ENCODE results near the gene TBK1. TPM values are rescaled to one million over a fixed set of nuclear protein-coding genes. Genes with fewer than 3 reads are reported as not detected.

TBK1 gene
- total and polyA plus RNA-seq, 10 of the 15 experiments (the other 5 are each of a cell fraction or from before 2014, with no cell fraction given) = 13.4 to 49.3 (median 37.7) TPM

GRCh38 chr12:64518396-64518795, 66.5 kb downstream of the TBK1 start (continued):
- TF ChIP-seq ZNF274 (IDR thresholded peaks at IDR 0.05; ENCODE audit: insufficient read depth, insufficient read length) (no peak), RAD21 (IDR thresholded peaks at IDR 0.05; ENCODE audit: insufficient read depth, low read depth, low read length) (no peak), JUND (IDR thresholded peaks at IDR 0.05; ENCODE audit: low read depth, low read length) (no peak), ETV6 (conservative IDR thresholded peaks at IDR 0.05 in 1 of 2, IDR thresholded peaks at IDR 0.05 in 1 of 2; ENCODE audit: borderline replicate concordance in 1 of 2, low read depth in 1 of 2) (no peak), SREBF2 (IDR thresholded peaks at IDR 0.05; ENCODE audit: low read length) (no peak), FOXK2 (IDR thresholded peaks at IDR 0.05) (no peak), ZNF24 (IDR thresholded peaks at IDR 0.05) (no peak), RUNX3 (IDR thresholded peaks at IDR 0.05; ENCODE audit: low read length) (no peak), TARDBP (IDR thresholded peaks at IDR 0.05; ENCODE audit: borderline replicate concordance) (no peak), ATF3 (IDR thresholded peaks at IDR 0.05; ENCODE audit: borderline replicate concordance, extremely low read depth, low read depth, low read length) (no peak)

GRCh38 chr12:64521833-64522232, 69.9 kb downstream of the TBK1 start:
- Histone ChIP-seq H3K4me2 (ENCODE audit: control insufficient read depth, insufficient read depth) (no peak overlapping the region), H3K79me2 (ENCODE audit: control insufficient read depth, insufficient read depth, low read length) (no peaks in the 10 kb centered on the region), H2AFZ (ENCODE audit: control insufficient read depth, low read depth, low read length) (no peak overlapping the region), H3K9ac (ENCODE audit: control insufficient read depth, insufficient read depth, low read length) (no peak overlapping the region), H3K27me3 (replicated peaks in 1 of 2; ENCODE audit: control insufficient read depth in 2 of 2, insufficient read depth in 2 of 2, low read length in 1 of 2) (peaks cover 0 to 2% of the 10 kb centered on the region in 2 experiments; a peak in 1 of 4 replicates), H3K9me3 (replicated peaks; ENCODE audit: control insufficient read depth, insufficient read depth, low read length) (no peaks in the 10 kb centered on the region; the same call in 2 of the 3 replicates), H3K36me3 (ENCODE audit: control insufficient read depth in 2 of 2, insufficient read depth in 2 of 2, low read length in 1 of 2) (no peaks in the 10 kb centered on the region), H4K20me1 (ENCODE audit: control insufficient read depth, insufficient read depth) (no peaks in the 10 kb centered on the region), H3K4me1 (ENCODE audit: control insufficient read depth, insufficient read depth, low read length) (no peaks in the 10 kb centered on the region; the same call in 1 of the 2 replicates), H3K4me3 (no peak overlapping the region), H3K27ac (ENCODE audit: control insufficient read depth, insufficient read depth) (no peak overlapping the region)
- CTCF ChIA-PET = interaction anchor here (1.0 to 2.3 kb wide), 3 partner anchors 18 to 167 kb away, joined by 3 to 7 read pairs (median 3); no protein-coding TSS in a partner anchor
- BruUV-seq (replicated peaks) = no TSS peak
- in situ Hi-C loops (cut with MboI) = no loop called here
- ATAC-seq (no peak), FAIRE-seq (no peak), DNase-seq (ENCODE audit: low read depth, low spot score) (no peak)
- TF ChIP-seq MLLT1 (IDR thresholded peaks at IDR 0.05) (no peak), EGR1 (IDR thresholded peaks at IDR 0.05; ENCODE audit: borderline replicate concordance in 1 of 2, low read depth in 2 of 2, low read length in 2 of 2) (no peak), ELK1 (IDR thresholded peaks at IDR 0.05; ENCODE audit: low read depth, low read length) (no peak), USF1 (IDR thresholded peaks at IDR 0.05; ENCODE audit: borderline replicate concordance, extremely low read length, insufficient read depth, low read depth, low read length) (no peak), LARP7 (IDR thresholded peaks at IDR 0.05) (no peak), RAD51 (IDR thresholded peaks at IDR 0.05) (no peak), BRCA1 (IDR thresholded peaks at IDR 0.05; ENCODE audit: low read depth, low read length) (no peak)
- SMC1A ChIA-PET (ENCODE audit: uncharacterized antibody, unreplicated experiment) = interaction anchor here (1.1 kb wide), 1 partner anchor 28 kb away, joined by 3 read pairs; no protein-coding TSS in a partner anchor
- WGBS (ENCODE audit: insufficient coverage, insufficient replicate concordance, low lambda C conversion rate, missing lambda C conversion rate) = 78% methylated on average over 3 of the region's 3 CpGs
- intact Hi-C loops (cut with micrococcal nuclease; ENCODE audit: unreplicated experiment) = no loop called here
- POLR2A ChIA-PET = no interaction called here
- RAD21 ChIA-PET (ENCODE audit: unreplicated experiment) = interaction anchor here (1.5 kb wide), 1 partner anchor 176 kb away, joined by 5 read pairs; no protein-coding TSS in a partner anchor

All from GM12878 (cell line).